ENCODE data around the gene STARD13. TPM values are rescaled to one million over a fixed set of nuclear protein-coding genes. Genes with fewer than 3 reads are reported as not detected.
"Not testable (repeated sequence)": the region's sequence is repeated elsewhere in the genome, so short reads cannot be mapped to it uniquely, and the experiment has no call there.

The STARD13 gene
- total RNA-seq, 1 experiment from 2014 or later, result 11.3 TPM

- Mint-ChIP-seq H3K27me3 (ENCODE audit: unreplicated experiment) (no peaks in the 10 kb centered on the region), H3K27ac (ENCODE audit: unreplicated experiment) (no peak overlapping the region)
Observed at GRCh38 chr13:33244210-33244906, 41.2 kb downstream of the STARD13 start.

DNA sequence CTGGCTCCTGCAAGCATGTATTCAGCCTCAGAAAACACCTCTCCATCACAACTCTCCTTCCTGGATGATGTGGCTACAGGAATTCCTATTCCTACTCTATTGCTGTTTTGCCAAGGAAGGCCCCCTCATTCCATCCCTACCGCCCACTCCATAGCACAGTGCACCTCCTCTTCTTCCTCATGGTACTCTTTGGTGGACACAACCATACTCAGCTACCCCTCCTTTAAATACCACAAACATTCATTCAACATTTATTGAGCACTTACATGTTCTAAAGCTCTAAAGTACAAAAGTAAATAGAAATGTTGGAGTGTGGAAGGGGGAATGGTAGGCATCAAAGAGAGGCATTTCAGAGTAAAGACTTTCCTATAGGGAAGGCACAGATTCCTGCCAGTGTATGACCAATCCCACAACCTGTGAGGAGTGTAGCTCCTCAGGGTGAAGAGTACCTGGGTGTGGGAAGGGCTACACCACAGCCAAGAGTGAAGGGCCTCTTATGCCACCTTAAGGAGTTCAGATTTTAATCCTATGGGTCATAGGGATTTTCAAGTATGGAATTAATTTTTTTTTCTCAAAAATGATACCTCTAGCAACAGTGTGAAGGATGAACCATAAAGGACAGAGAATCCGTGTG, 42.5 kb downstream of the STARD13 start:
- Mint-ChIP-seq H3K27me3 (ENCODE audit: unreplicated experiment) (no peaks in the 10 kb centered on the region), H3K4me3 (ENCODE audit: low read depth, unreplicated experiment) (no peak overlapping the region), H3K36me3 (ENCODE audit: insufficient read depth, unreplicated experiment) (no peaks in the 10 kb centered on the region), H3K27ac (ENCODE audit: unreplicated experiment) (no peak overlapping the region), H3K9me3 (ENCODE audit: low read depth, unreplicated experiment) (no peaks in the 10 kb centered on the region), H3K4me1 (ENCODE audit: low read depth, unreplicated experiment) (no peaks in the 10 kb centered on the region)
- CTCF ChIA-PET, result interaction anchor here (0.8 kb wide), 1 partner anchor 15 kb away, joined by 4 read pairs; no protein-coding TSS in a partner anchor
- TF ChIP-seq, protein P1, sequence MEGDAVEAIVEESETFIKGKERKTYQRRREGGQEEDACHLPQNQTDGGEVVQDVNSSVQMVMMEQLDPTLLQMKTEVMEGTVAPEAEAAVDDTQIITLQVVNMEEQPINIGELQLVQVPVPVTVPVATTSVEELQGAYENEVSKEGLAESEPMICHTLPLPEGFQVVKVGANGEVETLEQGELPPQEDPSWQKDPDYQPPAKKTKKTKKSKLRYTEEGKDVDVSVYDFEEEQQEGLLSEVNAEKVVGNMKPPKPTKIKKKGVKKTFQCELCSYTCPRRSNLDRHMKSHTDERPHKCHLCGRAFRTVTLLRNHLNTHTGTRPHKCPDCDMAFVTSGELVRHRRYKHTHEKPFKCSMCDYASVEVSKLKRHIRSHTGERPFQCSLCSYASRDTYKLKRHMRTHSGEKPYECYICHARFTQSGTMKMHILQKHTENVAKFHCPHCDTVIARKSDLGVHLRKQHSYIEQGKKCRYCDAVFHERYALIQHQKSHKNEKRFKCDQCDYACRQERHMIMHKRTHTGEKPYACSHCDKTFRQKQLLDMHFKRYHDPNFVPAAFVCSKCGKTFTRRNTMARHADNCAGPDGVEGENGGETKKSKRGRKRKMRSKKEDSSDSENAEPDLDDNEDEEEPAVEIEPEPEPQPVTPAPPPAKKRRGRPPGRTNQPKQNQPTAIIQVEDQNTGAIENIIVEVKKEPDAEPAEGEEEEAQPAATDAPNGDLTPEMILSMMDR (IDR thresholded peaks at IDR 0.05; ENCODE audit: unreplicated experiment), result no peak
- intact Hi-C loops (cut with micrococcal nuclease; ENCODE audit: unreplicated experiment), result no loop called here
- no peak for DNase-seq
- BruUV-seq (replicated peaks), result no TSS peak

More at GRCh38 chr13:33244210-33244906, 41.2 kb downstream of the STARD13 start:
- no peak for DNase-seq
- TF ChIP-seq, protein P1 (IDR thresholded peaks at IDR 0.05; ENCODE audit: unreplicated experiment), result no peak
- CTCF ChIA-PET, result no interaction called here
- intact Hi-C loops (cut with micrococcal nuclease; ENCODE audit: unreplicated experiment), result no loop called here
- Mint-ChIP-seq H3K4me1 (ENCODE audit: low read depth, unreplicated experiment) (peaks cover 6% of the 10 kb centered on the region), H3K36me3 (ENCODE audit: insufficient read depth, unreplicated experiment) (no peaks in the 10 kb centered on the region), H3K9me3 (ENCODE audit: low read depth, unreplicated experiment) (no peaks in the 10 kb centered on the region), H3K4me3 (ENCODE audit: low read depth, unreplicated experiment) (no peak overlapping the region)
- BruUV-seq (replicated peaks), result no TSS peak

DNA sequence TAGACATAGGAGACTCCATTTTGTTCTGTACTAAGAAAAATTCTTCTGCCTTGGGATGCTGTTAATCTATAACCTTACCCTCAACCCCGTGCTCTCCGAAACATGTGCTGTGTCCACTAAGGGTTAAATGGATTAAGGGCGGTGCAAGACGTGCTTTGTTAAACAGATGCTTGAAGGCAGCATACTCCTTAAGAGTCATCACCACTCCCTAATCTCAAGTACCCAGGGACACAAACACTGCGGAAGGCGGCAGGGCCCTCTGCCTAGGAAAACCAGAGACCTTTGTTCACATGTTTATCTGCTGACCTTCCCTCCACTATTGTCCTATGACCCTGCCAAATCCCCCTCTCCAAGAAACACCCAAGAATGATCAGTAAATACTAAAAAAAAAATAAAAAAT, 43.2 kb downstream of the STARD13 start:
- intact Hi-C loops (cut with micrococcal nuclease; ENCODE audit: unreplicated experiment); H3K4me3 Mint-ChIP-seq (ENCODE audit: low read depth, unreplicated experiment); H3K27ac Mint-ChIP-seq (ENCODE audit: unreplicated experiment); BruUV-seq (replicated peaks); H3K36me3 Mint-ChIP-seq (ENCODE audit: insufficient read depth, unreplicated experiment); H3K27me3 Mint-ChIP-seq (ENCODE audit: unreplicated experiment); DNase-seq; H3K9me3 Mint-ChIP-seq (ENCODE audit: low read depth, unreplicated experiment); H3K4me1 Mint-ChIP-seq (ENCODE audit: low read depth, unreplicated experiment): not testable (repeated sequence)
- CTCF ChIA-PET, result interaction anchor here (0.8 kb wide), 1 partner anchor 14 kb away, joined by 4 read pairs; no protein-coding TSS in a partner anchor

GRCh38 chr13:33236021-33236420, 49.5 kb downstream of the STARD13 start:
- H3K4me1 Mint-ChIP-seq (ENCODE audit: low read depth, unreplicated experiment), result peaks cover under 1% of the 10 kb centered on the region
- BruUV-seq (replicated peaks), result no TSS peak
- no peaks in the 10 kb centered on the region for H3K36me3 Mint-ChIP-seq (ENCODE audit: insufficient read depth, unreplicated experiment)
- no peaks in the 10 kb centered on the region for H3K27me3 Mint-ChIP-seq (ENCODE audit: unreplicated experiment)
- no peak for DNase-seq
- no peak overlapping the region for H3K4me3 Mint-ChIP-seq (ENCODE audit: low read depth, unreplicated experiment)
- H3K27ac Mint-ChIP-seq (ENCODE audit: unreplicated experiment), result no peak overlapping the region
- H3K9me3 Mint-ChIP-seq (ENCODE audit: low read depth, unreplicated experiment), result peaks cover 6% of the 10 kb centered on the region
- CTCF ChIA-PET, result no interaction called here
- TF ChIP-seq, protein P1 (IDR thresholded peaks at IDR 0.05; ENCODE audit: unreplicated experiment), result no peak
- intact Hi-C loops (cut with micrococcal nuclease; ENCODE audit: unreplicated experiment), result no loop called here

- Mint-ChIP-seq H3K4me1 (ENCODE audit: low read depth, unreplicated experiment) (peaks cover 5% of the 10 kb centered on the region), H3K27me3 (ENCODE audit: unreplicated experiment) (no peaks in the 10 kb centered on the region), H3K27ac (ENCODE audit: unreplicated experiment) (no peak overlapping the region), H3K9me3 (ENCODE audit: low read depth, unreplicated experiment) (peaks cover 6% of the 10 kb centered on the region), H3K36me3 (ENCODE audit: insufficient read depth, unreplicated experiment) (no peaks in the 10 kb centered on the region), H3K4me3 (ENCODE audit: low read depth, unreplicated experiment) (no peak overlapping the region)
- no TSS peak for BruUV-seq (replicated peaks)
- TF ChIP-seq, protein P1 (IDR thresholded peaks at IDR 0.05; ENCODE audit: unreplicated experiment), result no peak
- no peak for DNase-seq
- CTCF ChIA-PET, result no interaction called here
- intact Hi-C loops (cut with micrococcal nuclease; ENCODE audit: unreplicated experiment), result loop anchor here (2.0 kb wide), 1 partner anchor 49 kb away; the partner anchor contains the start of gene STARD13
Observed at GRCh38 chr13:33235564-33235963, 50.0 kb downstream of the STARD13 start.

Measured in Calu3 (cell line).